HG03066 (cell line): ENCODE measurements around the gene HHATL.
A peak's percentile ranks its signal among the peaks of the same experiment; 100 is the strongest.

ENCODE experiments used
- ATAC-seq: cut with Tn5 transposase; IDR thresholded peaks from one replicate; pipeline ENCODE4 v1.9.1; 2021; ENCODE audit warnings: low read depth; ENCODE audit not compliant: unreplicated experiment

Gene HHATL

GRCh38 chr3:42656680-42657610, 45.7 kb downstream of the HHATL start:
- no peak for ATAC-seq

GRCh38 chr3:42655980-42656679, 46.5 kb downstream of the HHATL start:
- no peak for ATAC-seq

- ATAC-seq = no peak
Observed at GRCh38 chr3:42655331-42655888, 47.2 kb downstream of the HHATL start.

GRCh38 chr3:42654331-42655201, 48.0 kb downstream of the HHATL start:
- no peak for ATAC-seq

- no peak for ATAC-seq
Observed at GRCh38 chr3:42653560-42654330, 48.9 kb downstream of the HHATL start, which contains the start of gene ZBTB47. TSS of gene ZBTB47 (plus strand) at chr3:42653697. CDS start at chr3:42658356, 4,659 bp downstream.

GRCh38 chr3:42653303-42653559, 49.4 kb downstream of the HHATL start:
- no peak for ATAC-seq

- peak; percentile 64 for ATAC-seq
Observed at GRCh38 chr3:42652611-42653302, 49.8 kb downstream of the HHATL start.

GRCh38 chr3:42652251-42652610, 50.4 kb downstream of the HHATL start:
- ATAC-seq = no peak

- no peak for ATAC-seq
Observed at GRCh38 chr3:42651248-42652091, 51.1 kb downstream of the HHATL start.

GRCh38 chr3:42649783-42650182, 52.8 kb downstream of the HHATL start:
- no peak for ATAC-seq

- no peak for ATAC-seq
Observed at GRCh38 chr3:42649006-42649405, 53.6 kb downstream of the HHATL start.

- ATAC-seq = no peak
Observed at GRCh38 chr3:42647821-42648459, 54.7 kb downstream of the HHATL start.
